Adrenal gland (tissue), 5 donors: Measurements from ENCODE around the gene NLRC3.

Experiments
- POLR2A ChIP-seq, 2 donors: fragments of 450-650 bp; IDR thresholded peaks; one replicate each; pipeline ENCODE4 v1.6.1; 2017; ENCODE audit warnings: antibody characterized with exemption in 2 of 2, mild to moderate bottlenecking in 2 of 2, moderate library complexity in 1 of 2
- TF ChIP-seq, protein P1 (sequence below), 6 experiments: fragments of 450-650 bp in 4 of 6; fragments of 200-600 bp in 2 of 6; sonication (generic) in 1 of 6; IDR thresholded peaks; 1 replicate in 5 of 6; 2 replicates in 1 of 6; pipeline versions ENCODE4 v1.5.1 to v1.8.0; 2016 to 2021; ENCODE audit warnings: antibody characterized with exemption in 6 of 6, mild to moderate bottlenecking in 2 of 6, moderate library complexity in 1 of 6
- donor health status: DM: no; HTN: no; CAD: no.

DNA sequence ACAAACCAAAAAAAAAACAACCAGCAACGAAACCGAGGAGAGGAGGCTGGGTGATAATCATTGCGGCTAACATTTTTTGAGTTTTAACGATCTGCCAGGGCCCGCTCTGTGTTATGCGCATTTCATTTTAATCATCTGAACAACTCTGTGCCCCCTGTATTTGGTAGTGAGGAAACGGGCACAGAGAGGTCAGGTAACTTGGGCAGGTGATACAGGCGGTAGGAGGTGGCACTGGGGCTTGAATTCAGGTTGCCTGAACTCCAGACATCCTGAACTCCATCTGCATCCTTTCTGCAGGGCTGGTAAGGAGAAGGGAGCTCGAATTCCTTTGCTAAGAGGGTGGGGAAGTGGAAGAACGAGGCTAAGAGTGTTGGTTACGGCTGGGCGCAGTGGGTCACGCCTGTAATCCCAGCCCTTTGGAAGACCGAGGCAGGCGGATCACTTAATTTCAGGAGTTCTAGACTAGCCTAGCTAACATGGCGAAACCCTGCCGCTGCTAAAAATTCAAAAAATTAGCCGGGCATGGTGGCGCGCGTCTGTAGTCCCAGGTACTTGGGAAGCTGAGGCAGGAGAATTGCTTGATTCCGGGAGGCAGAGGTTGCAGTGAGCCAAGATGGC, 75.3 kb downstream of the NLRC3 start:
- TF ChIP-seq, protein P1, sequence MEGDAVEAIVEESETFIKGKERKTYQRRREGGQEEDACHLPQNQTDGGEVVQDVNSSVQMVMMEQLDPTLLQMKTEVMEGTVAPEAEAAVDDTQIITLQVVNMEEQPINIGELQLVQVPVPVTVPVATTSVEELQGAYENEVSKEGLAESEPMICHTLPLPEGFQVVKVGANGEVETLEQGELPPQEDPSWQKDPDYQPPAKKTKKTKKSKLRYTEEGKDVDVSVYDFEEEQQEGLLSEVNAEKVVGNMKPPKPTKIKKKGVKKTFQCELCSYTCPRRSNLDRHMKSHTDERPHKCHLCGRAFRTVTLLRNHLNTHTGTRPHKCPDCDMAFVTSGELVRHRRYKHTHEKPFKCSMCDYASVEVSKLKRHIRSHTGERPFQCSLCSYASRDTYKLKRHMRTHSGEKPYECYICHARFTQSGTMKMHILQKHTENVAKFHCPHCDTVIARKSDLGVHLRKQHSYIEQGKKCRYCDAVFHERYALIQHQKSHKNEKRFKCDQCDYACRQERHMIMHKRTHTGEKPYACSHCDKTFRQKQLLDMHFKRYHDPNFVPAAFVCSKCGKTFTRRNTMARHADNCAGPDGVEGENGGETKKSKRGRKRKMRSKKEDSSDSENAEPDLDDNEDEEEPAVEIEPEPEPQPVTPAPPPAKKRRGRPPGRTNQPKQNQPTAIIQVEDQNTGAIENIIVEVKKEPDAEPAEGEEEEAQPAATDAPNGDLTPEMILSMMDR (IDR thresholded peaks at IDR 0.05), result no peak
- no peak for TF ChIP-seq POLR2A (IDR thresholded peaks at IDR 0.05)
